Memory B cell (primary cell): ENCODE results near the gene HTR3A.

Experiments
- ATAC-seq: fragments of 150-1000 bp; cut with Tn5 transposase; 2 replicates; pipeline ENCODE4 v1.10.0; 2021; ENCODE audit warnings: low read depth, mild to moderate bottlenecking, moderate library complexity
- DNase-seq, 2 donors: peaks; one replicate each; pipeline ENCODE4 v3.0.0; 2022; ENCODE audit warnings: low spot score in 2 of 2
- H3K27ac Mint-ChIP-seq: one replicate; pipeline ENCODE4 v1.8.0; 2022; ENCODE audit warnings: mild to moderate bottlenecking, moderate library complexity, mixed read lengths
- H3K27me3 Mint-ChIP-seq: one replicate; pipeline ENCODE4 v1.8.0; 2022; ENCODE audit warnings: mixed read lengths
- H3K36me3 Mint-ChIP-seq: one replicate; pipeline ENCODE4 v1.8.0; 2022; ENCODE audit warnings: mild to moderate bottlenecking, mixed read lengths
- H3K4me1 Mint-ChIP-seq: one replicate; pipeline ENCODE4 v1.8.0; 2022; ENCODE audit warnings: mixed read lengths
- H3K4me3 Mint-ChIP-seq: one replicate; pipeline ENCODE4 v1.8.0; 2022; ENCODE audit warnings: mild to moderate bottlenecking, moderate library complexity, mixed read lengths
- H3K9me3 Mint-ChIP-seq: one replicate; pipeline ENCODE4 v1.8.0; 2022; ENCODE audit warnings: mixed read lengths

Gene HTR3A

DNA sequence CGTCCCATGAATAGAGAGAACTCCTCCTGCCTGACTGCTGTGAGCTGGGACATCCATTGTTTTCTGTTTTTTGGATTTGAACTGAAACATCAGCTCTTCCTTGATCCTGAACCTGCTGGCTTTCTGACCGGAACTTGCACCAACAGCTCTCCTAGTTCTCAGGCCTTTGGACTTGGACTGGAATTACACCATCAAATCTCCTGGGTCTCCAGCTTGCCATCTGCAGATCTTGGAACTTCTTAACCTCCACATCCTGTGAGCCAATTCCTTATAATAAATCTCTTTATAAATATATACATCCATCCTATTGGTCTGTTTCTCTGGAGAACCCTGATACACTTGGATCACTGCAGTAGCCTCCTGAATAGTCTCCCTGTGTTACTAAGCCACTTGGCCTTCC is 42.1 kb downstream of the HTR3A start:
- Mint-ChIP-seq H3K4me1 (peaks cover 3% of the 10 kb centered on the region), H3K27me3 (peaks cover 7% of the 10 kb centered on the region), H3K36me3 (no peaks in the 10 kb centered on the region), H3K27ac (no peak overlapping the region), H3K4me3 (no peak overlapping the region), H3K9me3 (no peaks in the 10 kb centered on the region)
- DNase-seq (no peak), ATAC-seq (no peak)

DNA sequence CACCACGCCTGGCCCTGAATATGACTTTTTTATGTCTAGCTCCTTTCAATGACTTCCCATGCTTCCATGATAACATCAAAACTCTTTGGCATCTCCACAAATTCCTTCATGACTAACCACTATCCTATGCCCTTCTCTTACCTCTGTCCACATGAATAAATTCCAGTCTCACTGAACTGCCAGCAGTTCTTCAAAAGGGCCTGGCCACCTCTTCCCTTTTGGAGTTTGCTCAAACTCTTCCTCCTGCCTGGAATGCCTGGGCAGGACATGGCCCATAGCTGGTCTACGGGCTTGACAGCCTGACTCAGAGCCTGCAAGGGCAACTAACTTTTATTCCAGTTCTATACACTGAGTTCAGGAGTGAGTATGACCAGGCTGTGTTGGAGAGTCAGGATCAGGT is 42.8 kb downstream of the HTR3A start:
- Mint-ChIP-seq H3K9me3 (no peaks in the 10 kb centered on the region), H3K4me1 (peaks cover 3% of the 10 kb centered on the region), H3K27ac (no peak overlapping the region), H3K4me3 (no peak overlapping the region), H3K27me3 (peaks cover 2% of the 10 kb centered on the region), H3K36me3 (no peaks in the 10 kb centered on the region)
- no peak for ATAC-seq
- DNase-seq, result no peak

- ATAC-seq, result no peak
- H3K27ac Mint-ChIP-seq, result no peak overlapping the region
- H3K36me3 Mint-ChIP-seq, result no peaks in the 10 kb centered on the region
- peaks cover 2% of the 10 kb centered on the region for H3K27me3 Mint-ChIP-seq
- peaks cover 3% of the 10 kb centered on the region for H3K4me1 Mint-ChIP-seq
- no peak for DNase-seq
- no peak overlapping the region for H3K4me3 Mint-ChIP-seq
- H3K9me3 Mint-ChIP-seq, result no peaks in the 10 kb centered on the region
Measured at GRCh38 chr11:114019046-114019445, 44.1 kb downstream of the HTR3A start.

GRCh38 chr11:114019574-114019973 is 44.7 kb downstream of the HTR3A start:
- H3K9me3 Mint-ChIP-seq, result no peaks in the 10 kb centered on the region
- H3K27ac Mint-ChIP-seq, result no peak overlapping the region
- no peak for ATAC-seq

DNA sequence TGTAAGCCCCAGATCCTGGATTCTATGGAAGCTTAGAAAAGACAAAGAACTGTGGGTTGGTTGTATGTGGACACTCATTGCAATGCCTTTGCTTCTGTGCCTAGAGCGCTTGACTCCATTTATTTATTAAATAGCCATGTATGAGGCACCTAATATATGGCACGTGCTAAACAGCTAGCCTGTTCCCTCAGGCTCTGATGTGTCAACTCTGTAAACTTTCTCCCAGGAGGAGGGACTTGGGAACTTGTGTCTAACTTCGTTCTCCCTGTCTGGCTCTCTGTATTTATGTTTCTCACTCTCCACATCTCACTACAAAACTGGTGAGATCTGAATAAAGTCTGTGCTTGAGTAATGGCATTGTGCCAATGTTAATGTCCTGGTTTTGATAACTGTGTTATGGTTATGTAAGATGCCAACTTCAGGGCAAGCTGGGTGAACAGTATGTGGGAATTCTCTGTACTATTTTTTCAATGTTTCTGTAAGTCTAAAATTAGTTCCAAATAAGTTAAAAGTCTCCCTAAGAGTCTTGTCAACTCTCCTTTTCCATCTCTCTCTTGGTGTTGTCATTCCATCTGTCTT is 50.5 kb downstream of the HTR3A start:
- DNase-seq (no peak), ATAC-seq (no peak)
- Mint-ChIP-seq H3K9me3 (no peaks in the 10 kb centered on the region), H3K27me3 (peaks cover 13% of the 10 kb centered on the region), H3K4me1 (no peaks in the 10 kb centered on the region), H3K27ac (no peak overlapping the region), H3K36me3 (no peaks in the 10 kb centered on the region), H3K4me3 (no peak overlapping the region)

More at GRCh38 chr11:114019574-114019973, 44.7 kb downstream of the HTR3A start:
- DNase-seq, result no peak
- Mint-ChIP-seq H3K4me1 (peaks cover 3% of the 10 kb centered on the region), H3K27me3 (peaks cover 4% of the 10 kb centered on the region), H3K36me3 (no peaks in the 10 kb centered on the region), H3K4me3 (no peak overlapping the region)

GRCh38 chr11:114026355-114026754 is 51.4 kb downstream of the HTR3A start:
- no peaks in the 10 kb centered on the region for H3K36me3 Mint-ChIP-seq
- no peak overlapping the region for H3K27ac Mint-ChIP-seq
- no peaks in the 10 kb centered on the region for H3K9me3 Mint-ChIP-seq
- DNase-seq (no peak), ATAC-seq (peak; percentile 75)
- H3K27me3 Mint-ChIP-seq, result peaks cover 13% of the 10 kb centered on the region
- H3K4me1 Mint-ChIP-seq, result no peaks in the 10 kb centered on the region
- H3K4me3 Mint-ChIP-seq, result no peak overlapping the region

- no peaks in the 10 kb centered on the region for H3K36me3 Mint-ChIP-seq
- no peak overlapping the region for H3K27ac Mint-ChIP-seq
Measured at GRCh38 chr11:114027391-114027790, 52.5 kb downstream of the HTR3A start.

GRCh38 chr11:114027926-114028325 is 53.0 kb downstream of the HTR3A start:
- no peak for ATAC-seq
- H3K9me3 Mint-ChIP-seq, result no peaks in the 10 kb centered on the region
- no peak for DNase-seq
- H3K36me3 Mint-ChIP-seq, result no peaks in the 10 kb centered on the region
- no peak overlapping the region for H3K4me3 Mint-ChIP-seq
- H3K4me1 Mint-ChIP-seq, result no peaks in the 10 kb centered on the region
- peaks cover 13% of the 10 kb centered on the region for H3K27me3 Mint-ChIP-seq
- H3K27ac Mint-ChIP-seq, result no peak overlapping the region

More at GRCh38 chr11:114027391-114027790, 52.5 kb downstream of the HTR3A start:
- no peak for DNase-seq
- no peak overlapping the region for H3K4me3 Mint-ChIP-seq
- ATAC-seq, result no peak
- no peaks in the 10 kb centered on the region for H3K9me3 Mint-ChIP-seq
- no peaks in the 10 kb centered on the region for H3K4me1 Mint-ChIP-seq
- H3K27me3 Mint-ChIP-seq, result peaks cover 13% of the 10 kb centered on the region

GRCh38 chr11:114031246-114031966 is 56.5 kb downstream of the HTR3A start:
- H3K9me3 Mint-ChIP-seq, result no peaks in the 10 kb centered on the region
- ATAC-seq, result no peak
- H3K27me3 Mint-ChIP-seq, result peaks cover 16% of the 10 kb centered on the region
- H3K4me3 Mint-ChIP-seq, result no peak overlapping the region
- H3K4me1 Mint-ChIP-seq, result no peaks in the 10 kb centered on the region
- H3K36me3 Mint-ChIP-seq, result no peaks in the 10 kb centered on the region
- no peak overlapping the region for H3K27ac Mint-ChIP-seq
- no peak for DNase-seq

- no peak overlapping the region for H3K4me3 Mint-ChIP-seq
- peaks cover 16% of the 10 kb centered on the region for H3K27me3 Mint-ChIP-seq
- no peaks in the 10 kb centered on the region for H3K36me3 Mint-ChIP-seq
- H3K4me1 Mint-ChIP-seq, result no peaks in the 10 kb centered on the region
- ATAC-seq, result no peak
- no peak for DNase-seq
- H3K27ac Mint-ChIP-seq, result no peak overlapping the region
- H3K9me3 Mint-ChIP-seq, result no peaks in the 10 kb centered on the region
Measured at GRCh38 chr11:114031967-114032320, 57.0 kb downstream of the HTR3A start.

DNA sequence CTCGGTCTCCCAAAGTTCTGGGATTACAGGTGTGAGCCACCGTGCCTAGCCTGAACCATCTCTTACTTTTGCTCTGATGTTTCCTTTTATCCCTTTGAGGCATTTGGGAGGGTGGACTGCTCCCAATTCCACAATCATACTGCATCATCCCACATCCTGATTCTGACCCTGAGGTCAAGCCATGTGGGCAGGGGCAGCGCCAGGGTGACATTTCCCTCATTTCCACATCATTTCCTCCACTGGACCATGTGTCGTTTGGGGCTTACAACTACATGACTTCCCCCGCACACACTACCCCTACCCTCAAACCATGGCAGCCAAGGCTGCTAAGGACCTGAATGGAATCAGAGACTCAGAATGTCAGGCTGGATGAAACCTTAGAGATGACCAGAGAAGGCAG is 58.2 kb downstream of the HTR3A start:
- Mint-ChIP-seq H3K27me3 (peaks cover 18% of the 10 kb centered on the region), H3K4me1 (no peaks in the 10 kb centered on the region), H3K36me3 (no peaks in the 10 kb centered on the region), H3K9me3 (no peaks in the 10 kb centered on the region), H3K4me3 (no peak overlapping the region), H3K27ac (no peak overlapping the region)
- DNase-seq (no peak), ATAC-seq (no peak)

GRCh38 chr11:114033572-114033971 is 58.7 kb downstream of the HTR3A start:
- H3K36me3 Mint-ChIP-seq, result no peaks in the 10 kb centered on the region
- no peaks in the 10 kb centered on the region for H3K9me3 Mint-ChIP-seq
- no peak overlapping the region for H3K27ac Mint-ChIP-seq
- DNase-seq, result no peak
- H3K4me3 Mint-ChIP-seq, result no peak overlapping the region
- no peaks in the 10 kb centered on the region for H3K4me1 Mint-ChIP-seq
- peaks cover 18% of the 10 kb centered on the region for H3K27me3 Mint-ChIP-seq
- ATAC-seq, result no peak

DNA sequence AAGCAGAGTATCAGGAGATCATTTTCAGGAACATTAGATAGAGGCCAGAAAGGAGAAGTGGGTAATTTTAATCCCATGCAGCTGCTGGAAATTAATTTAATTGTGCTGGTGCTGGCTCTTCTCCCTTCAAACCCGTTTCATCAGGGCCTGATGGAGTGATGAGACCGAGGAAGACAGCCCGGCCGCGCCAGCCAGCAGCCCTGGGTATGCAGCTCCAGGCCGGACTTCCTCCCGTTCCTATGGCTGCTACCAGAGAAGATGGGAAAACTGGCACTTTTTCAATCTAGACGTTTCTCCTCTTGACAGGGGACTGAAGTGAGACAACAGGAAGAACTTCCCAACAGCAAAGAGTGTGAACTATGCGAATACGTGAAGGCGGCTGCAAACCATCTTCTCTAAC is 60.0 kb downstream of the HTR3A start:
- H3K4me3 Mint-ChIP-seq, result no peak overlapping the region
- no peak for ATAC-seq
- no peak overlapping the region for H3K27ac Mint-ChIP-seq

DNA sequence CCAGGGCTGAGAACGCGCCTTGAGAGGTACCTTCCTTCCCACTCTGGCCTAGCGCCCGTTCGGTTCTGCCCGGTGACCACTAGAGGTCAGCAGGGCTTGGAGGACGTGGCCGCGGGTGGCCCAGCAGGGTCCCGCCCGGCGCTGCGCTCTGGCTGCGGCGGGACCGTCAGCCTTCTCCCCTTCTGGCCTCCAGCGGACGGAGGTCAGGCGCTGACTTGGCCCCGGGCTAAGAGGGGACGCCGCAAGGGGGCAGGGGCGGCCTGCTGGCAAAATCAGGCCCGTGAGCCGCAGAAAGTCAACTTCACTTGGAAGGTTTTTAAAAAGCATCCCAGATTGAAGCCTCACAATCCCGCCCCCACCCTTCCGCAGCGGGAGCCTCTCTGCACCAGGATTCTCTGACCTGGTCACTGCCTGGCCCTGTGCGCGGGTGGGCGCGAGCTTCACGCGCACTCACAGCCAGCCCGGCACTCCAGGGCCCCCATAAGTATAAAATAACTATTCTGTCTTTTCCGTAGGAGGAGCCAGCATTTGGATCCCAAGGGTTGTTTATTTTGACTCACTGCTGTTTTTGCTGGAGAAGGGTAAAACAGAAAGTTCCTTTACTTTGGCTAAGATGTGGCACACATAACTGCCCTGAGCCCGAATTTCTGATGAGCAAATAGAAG is 61.4 kb downstream of the HTR3A start:
- ATAC-seq (peak; percentile 56), DNase-seq (peak in 1 of 2 donors; percentile 29)
- peak overlapping the region; percentile 53 for H3K4me3 Mint-ChIP-seq
- no peak overlapping the region for H3K27ac Mint-ChIP-seq
- H3K36me3 Mint-ChIP-seq, result no peaks in the 10 kb centered on the region
- H3K4me1 Mint-ChIP-seq, result no peaks in the 10 kb centered on the region
- no peaks in the 10 kb centered on the region for H3K9me3 Mint-ChIP-seq
- H3K27me3 Mint-ChIP-seq, result peaks cover 11% of the 10 kb centered on the region

More for the DNA sequence above, 60.0 kb downstream of the HTR3A start:
- Mint-ChIP-seq H3K4me1 (no peaks in the 10 kb centered on the region), H3K36me3 (no peaks in the 10 kb centered on the region), H3K27me3 (peaks cover 15% of the 10 kb centered on the region), H3K9me3 (no peaks in the 10 kb centered on the region)
- no peak for DNase-seq
